GM10266 (cell line): ENCODE measurements around the gene POT1.

ENCODE experiments used
- DNase-seq: peaks from one replicate; pipeline ENCODE4 v3.0.0; 2012; ENCODE audit errors: extremely low spot score
- TF ChIP-seq, protein P1 (sequence below): IDR thresholded peaks from 2 replicates; pipeline ENCODE4 v1.5.1; 2012; ENCODE audit warnings: mild to moderate bottlenecking, low read depth; ENCODE audit not compliant: control insufficient read depth, insufficient read depth; ENCODE audit errors: missing control alignments

Gene POT1

DNA sequence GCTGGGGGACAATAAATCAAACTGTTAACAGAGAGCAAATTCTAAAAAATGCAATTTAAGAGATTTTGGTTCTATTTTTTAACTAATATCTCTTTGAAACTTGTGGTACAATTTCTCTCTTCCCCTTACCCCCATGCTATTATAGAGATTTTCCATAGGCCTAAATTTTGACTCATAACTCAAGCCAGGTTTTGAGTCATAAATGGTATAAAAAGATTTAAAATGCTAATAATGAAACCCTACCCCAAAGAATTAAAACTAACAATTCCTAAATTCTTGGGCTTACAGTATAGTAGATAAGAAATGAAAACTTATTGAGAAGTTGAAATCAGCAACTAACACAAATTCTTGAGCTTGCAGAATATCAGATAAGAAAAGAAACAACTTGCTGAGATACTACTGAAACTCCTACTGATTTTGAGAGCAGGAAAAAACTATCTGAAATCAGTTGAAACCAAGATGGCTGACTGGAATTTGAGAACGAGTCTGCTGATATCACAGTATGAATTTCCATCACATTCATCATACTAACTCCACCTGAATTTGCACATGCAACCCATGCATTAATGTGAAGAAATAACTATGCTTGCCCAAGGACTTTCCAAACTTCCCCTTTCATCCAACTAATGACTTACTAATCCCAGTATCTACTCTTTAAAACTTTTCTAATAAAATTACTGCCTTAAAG is 36.3 kb downstream of the POT1 start:
- TF ChIP-seq, protein P1, sequence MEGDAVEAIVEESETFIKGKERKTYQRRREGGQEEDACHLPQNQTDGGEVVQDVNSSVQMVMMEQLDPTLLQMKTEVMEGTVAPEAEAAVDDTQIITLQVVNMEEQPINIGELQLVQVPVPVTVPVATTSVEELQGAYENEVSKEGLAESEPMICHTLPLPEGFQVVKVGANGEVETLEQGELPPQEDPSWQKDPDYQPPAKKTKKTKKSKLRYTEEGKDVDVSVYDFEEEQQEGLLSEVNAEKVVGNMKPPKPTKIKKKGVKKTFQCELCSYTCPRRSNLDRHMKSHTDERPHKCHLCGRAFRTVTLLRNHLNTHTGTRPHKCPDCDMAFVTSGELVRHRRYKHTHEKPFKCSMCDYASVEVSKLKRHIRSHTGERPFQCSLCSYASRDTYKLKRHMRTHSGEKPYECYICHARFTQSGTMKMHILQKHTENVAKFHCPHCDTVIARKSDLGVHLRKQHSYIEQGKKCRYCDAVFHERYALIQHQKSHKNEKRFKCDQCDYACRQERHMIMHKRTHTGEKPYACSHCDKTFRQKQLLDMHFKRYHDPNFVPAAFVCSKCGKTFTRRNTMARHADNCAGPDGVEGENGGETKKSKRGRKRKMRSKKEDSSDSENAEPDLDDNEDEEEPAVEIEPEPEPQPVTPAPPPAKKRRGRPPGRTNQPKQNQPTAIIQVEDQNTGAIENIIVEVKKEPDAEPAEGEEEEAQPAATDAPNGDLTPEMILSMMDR, result no peak
- peak; percentile 2 for DNase-seq

DNA sequence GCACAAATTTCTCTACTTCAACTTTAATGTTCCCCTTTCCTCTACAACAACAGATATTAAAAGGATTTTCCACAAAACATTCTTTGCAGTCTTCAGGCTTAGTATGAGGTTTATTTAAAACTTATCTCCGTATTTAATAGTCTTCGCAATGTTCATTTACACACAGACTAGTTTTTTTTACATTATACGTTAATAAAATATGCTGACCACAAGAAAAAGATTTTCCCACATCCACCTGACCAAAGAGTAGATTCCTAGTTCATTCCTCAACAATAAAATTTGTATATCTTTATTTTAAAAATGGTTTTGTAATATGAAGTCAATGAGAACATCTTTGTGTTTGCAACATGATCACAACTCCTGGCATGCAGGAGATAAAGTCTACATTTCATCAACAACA is 42.4 kb downstream of the POT1 start:
- DNase-seq, result no peak
- TF ChIP-seq, protein P1, result no peak

GRCh38 chr7:124881981-124882380 is 47.6 kb downstream of the POT1 start:
- DNase-seq, result no peak
- TF ChIP-seq, protein P1, result no peak

DNA sequence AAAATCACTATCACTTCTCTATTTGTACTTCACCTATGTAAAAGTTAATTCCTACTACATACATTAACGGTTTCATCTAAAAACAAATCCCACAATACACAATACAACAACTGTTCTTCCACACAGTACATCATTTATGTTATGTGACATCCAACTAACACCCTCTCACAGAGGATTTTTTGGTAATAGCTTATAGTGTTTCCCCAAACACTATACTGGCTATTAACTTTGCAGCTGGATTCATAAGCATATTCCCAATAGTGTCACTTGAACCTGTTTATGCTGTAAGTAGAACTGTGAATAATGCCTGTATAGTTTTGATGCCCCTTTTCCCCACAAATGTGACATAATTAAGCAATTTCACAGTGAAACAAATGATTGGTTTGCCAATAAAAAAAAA is 49.9 kb downstream of the POT1 start:
- TF ChIP-seq, protein P1, result no peak
- DNase-seq, result no peak

- TF ChIP-seq, protein P1, result no peak
- DNase-seq, result no peak
Measured at GRCh38 chr7:124879103-124879502, 50.5 kb downstream of the POT1 start.

DNA sequence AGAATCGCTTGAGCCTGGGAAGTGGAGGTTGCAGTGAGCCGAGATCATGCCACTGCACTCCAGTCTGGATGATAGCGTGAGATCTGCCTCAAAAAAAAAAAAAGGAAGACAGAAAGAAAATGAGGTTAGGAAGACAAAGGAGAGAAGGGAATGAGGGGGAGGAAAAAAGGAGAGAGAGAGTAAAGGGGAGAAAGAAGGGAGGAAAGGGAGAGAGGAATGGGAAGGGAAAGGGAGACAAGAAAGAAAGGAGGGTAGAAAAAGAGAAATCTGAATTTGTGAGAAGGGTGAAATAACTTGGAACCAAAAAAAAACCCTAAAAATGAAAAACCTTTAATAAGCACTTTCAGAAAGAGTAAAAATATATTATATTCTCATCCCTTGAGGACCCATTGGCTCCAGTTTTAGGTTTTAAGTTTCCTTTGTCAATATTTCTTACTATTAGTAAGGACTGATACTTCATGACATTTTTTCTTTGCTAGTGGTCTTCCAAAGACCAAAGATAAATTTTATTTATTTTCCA is 54.9 kb downstream of the POT1 start:
- no peak for DNase-seq
- TF ChIP-seq, protein P1, result no peak

GRCh38 chr7:124857672-124858235 is 71.9 kb downstream of the POT1 start:
- TF ChIP-seq, protein P1, result no peak

More at GRCh38 chr7:124857672-124858235, 71.9 kb downstream of the POT1 start:
- DNase-seq, result no peak
